Testis (tissue), 2 donors: ENCODE measurements around the gene HPN.

Source experiments
- CTCF ChIP-seq, 3 experiments: fragments of 450-650 bp in 2 of 3; fragments of 200-600 bp in 1 of 3; sonication (generic) in 1 of 3; IDR thresholded peaks; one replicate each; pipeline ENCODE4 v1.5.1; 2016 to 2019; ENCODE audit warnings: antibody characterized with exemption in 3 of 3, mild to moderate bottlenecking in 2 of 3, moderate library complexity in 1 of 3
- POLR2A ChIP-seq: fragments of 450-650 bp; IDR thresholded peaks from one replicate; pipeline ENCODE4 v1.6.1; 2017; ENCODE audit warnings: antibody characterized with exemption, mild to moderate bottlenecking, moderate library complexity

- TF ChIP-seq CTCF (IDR thresholded peaks at IDR 0.05) (no peak), POLR2A (no peak)
Measured at GRCh38 chr19:35108730-35109129, 67.2 kb downstream of the HPN start.
